ENCODE measurements around the gene PSME3IP1. TPM values are rescaled to one million over a fixed set of nuclear protein-coding genes. Genes with fewer than 3 reads are reported as not detected.

The PSME3IP1 gene
- total RNA-seq, 1 donor from 2014 or later, result 36.5 TPM

GRCh38 chr16:57157533-57157932 is 28.3 kb downstream of the PSME3IP1 start:
- Histone ChIP-seq H3K27me3 (ENCODE audit: control insufficient read depth in 3 of 3, insufficient read depth in 3 of 3, low read length in 3 of 3) (no peaks in the 10 kb centered on the region), H3K9me3 (ENCODE audit: control insufficient read depth in 3 of 3, low read length in 3 of 3) (no peaks in the 10 kb centered on the region), H3K9ac (ENCODE audit: low read depth in 1 of 3, low read length in 3 of 3) (no peak overlapping the region), H3K4me1 (ENCODE audit: control insufficient read depth in 3 of 3, insufficient read depth in 3 of 3, low read length in 3 of 3) (no peaks in the 10 kb centered on the region), H3K27ac (ENCODE audit: low read depth, low read length) (no peak overlapping the region), H3K4me3 (ENCODE audit: low read length in 3 of 3) (no peak overlapping the region), H3K36me3 (ENCODE audit: control insufficient read depth in 3 of 3, insufficient read depth in 3 of 3, low read length in 3 of 3) (peaks cover 23 to 41% (median 34%) of the 10 kb centered on the region in 3 donors)

GRCh38 chr16:57156351-57156703 is 29.5 kb downstream of the PSME3IP1 start:
- Histone ChIP-seq H3K36me3 (ENCODE audit: control insufficient read depth in 3 of 3, insufficient read depth in 3 of 3, low read length in 3 of 3) (peaks cover 25 to 41% (median 32%) of the 10 kb centered on the region in 3 donors), H3K4me1 (ENCODE audit: control insufficient read depth in 3 of 3, insufficient read depth in 3 of 3, low read length in 3 of 3) (no peaks in the 10 kb centered on the region), H3K4me3 (ENCODE audit: low read length in 3 of 3) (no peak overlapping the region), H3K9ac (ENCODE audit: low read depth in 1 of 3, low read length in 3 of 3) (no peak overlapping the region), H3K27ac (ENCODE audit: low read depth, low read length) (no peak overlapping the region), H3K9me3 (ENCODE audit: control insufficient read depth in 3 of 3, low read length in 3 of 3) (no peaks in the 10 kb centered on the region), H3K27me3 (ENCODE audit: control insufficient read depth in 3 of 3, insufficient read depth in 3 of 3, low read length in 3 of 3) (no peaks in the 10 kb centered on the region)

- H3K36me3 ChIP-seq (ENCODE audit: control insufficient read depth in 3 of 3, insufficient read depth in 3 of 3, low read length in 3 of 3), result peaks cover 25 to 41% (median 29%) of the 10 kb centered on the region in 3 donors
- no peaks in the 10 kb centered on the region for H3K4me1 ChIP-seq (ENCODE audit: control insufficient read depth in 3 of 3, insufficient read depth in 3 of 3, low read length in 3 of 3)
- H3K4me3 ChIP-seq (ENCODE audit: low read length in 3 of 3), result no peak overlapping the region
- no peak overlapping the region for H3K27ac ChIP-seq (ENCODE audit: low read depth, low read length)
- H3K27me3 ChIP-seq (ENCODE audit: control insufficient read depth in 3 of 3, insufficient read depth in 3 of 3, low read length in 3 of 3), result no peaks in the 10 kb centered on the region
- no peak overlapping the region for H3K9ac ChIP-seq (ENCODE audit: low read depth in 1 of 3, low read length in 3 of 3)
- H3K9me3 ChIP-seq (ENCODE audit: control insufficient read depth in 3 of 3, low read length in 3 of 3), result no peaks in the 10 kb centered on the region
Observed at GRCh38 chr16:57155702-57156350, 30.0 kb downstream of the PSME3IP1 start.

- peaks cover 24 to 35% (median 26%) of the 10 kb centered on the region in 3 donors for H3K36me3 ChIP-seq (ENCODE audit: control insufficient read depth in 3 of 3, insufficient read depth in 3 of 3, low read length in 3 of 3)
Observed at GRCh38 chr16:57153841-57154240, 32.0 kb downstream of the PSME3IP1 start.

GRCh38 chr16:57152096-57153093 is 33.4 kb downstream of the PSME3IP1 start:
- peaks cover 13 to 18% (median 16%) of the 10 kb centered on the region in 3 donors for H3K4me1 ChIP-seq (ENCODE audit: control insufficient read depth in 3 of 3, insufficient read depth in 3 of 3, low read length in 3 of 3)
- H3K4me3 ChIP-seq (ENCODE audit: low read length in 3 of 3), result no peak overlapping the region
- no peak overlapping the region for H3K9ac ChIP-seq (ENCODE audit: low read depth in 1 of 3, low read length in 3 of 3)
- no peak overlapping the region for H3K27ac ChIP-seq (ENCODE audit: low read depth, low read length)
- peaks cover 22 to 27% (median 26%) of the 10 kb centered on the region in 3 donors for H3K36me3 ChIP-seq (ENCODE audit: control insufficient read depth in 3 of 3, insufficient read depth in 3 of 3, low read length in 3 of 3)
- H3K9me3 ChIP-seq (ENCODE audit: control insufficient read depth in 3 of 3, low read length in 3 of 3), result no peaks in the 10 kb centered on the region
- no peaks in the 10 kb centered on the region for H3K27me3 ChIP-seq (ENCODE audit: control insufficient read depth in 3 of 3, insufficient read depth in 3 of 3, low read length in 3 of 3)

More at GRCh38 chr16:57153841-57154240, 32.0 kb downstream of the PSME3IP1 start:
- Histone ChIP-seq H3K27me3 (ENCODE audit: control insufficient read depth in 3 of 3, insufficient read depth in 3 of 3, low read length in 3 of 3) (no peaks in the 10 kb centered on the region), H3K9me3 (ENCODE audit: control insufficient read depth in 3 of 3, low read length in 3 of 3) (no peaks in the 10 kb centered on the region), H3K4me3 (ENCODE audit: low read length in 3 of 3) (no peak overlapping the region), H3K27ac (ENCODE audit: low read depth, low read length) (no peak overlapping the region), H3K4me1 (ENCODE audit: control insufficient read depth in 3 of 3, insufficient read depth in 3 of 3, low read length in 3 of 3) (peaks cover 0 to 4% (median 4%) of the 10 kb centered on the region in 3 donors), H3K9ac (ENCODE audit: low read depth in 1 of 3, low read length in 3 of 3) (no peak overlapping the region)

- Histone ChIP-seq H3K27ac (ENCODE audit: low read depth, low read length) (no peak overlapping the region), H3K4me1 (ENCODE audit: control insufficient read depth in 3 of 3, insufficient read depth in 3 of 3, low read length in 3 of 3) (peaks cover 23 to 28% (median 25%) of the 10 kb centered on the region in 3 donors), H3K36me3 (ENCODE audit: control insufficient read depth in 3 of 3, insufficient read depth in 3 of 3, low read length in 3 of 3) (peaks cover 18 to 27% (median 23%) of the 10 kb centered on the region in 3 donors), H3K9me3 (ENCODE audit: control insufficient read depth in 3 of 3, low read length in 3 of 3) (no peaks in the 10 kb centered on the region), H3K9ac (ENCODE audit: low read depth in 1 of 3, low read length in 3 of 3) (no peak overlapping the region), H3K4me3 (ENCODE audit: low read length in 3 of 3) (no peak overlapping the region), H3K27me3 (ENCODE audit: control insufficient read depth in 3 of 3, insufficient read depth in 3 of 3, low read length in 3 of 3) (no peaks in the 10 kb centered on the region)
Observed at GRCh38 chr16:57151369-57151768, 34.5 kb downstream of the PSME3IP1 start.

- H3K9ac ChIP-seq (ENCODE audit: low read depth in 1 of 3, low read length in 3 of 3), result no peak overlapping the region
- no peak overlapping the region for H3K27ac ChIP-seq (ENCODE audit: low read depth, low read length)
- peaks cover 27 to 32% (median 30%) of the 10 kb centered on the region in 3 donors for H3K4me1 ChIP-seq (ENCODE audit: control insufficient read depth in 3 of 3, insufficient read depth in 3 of 3, low read length in 3 of 3)
- no peaks in the 10 kb centered on the region for H3K27me3 ChIP-seq (ENCODE audit: control insufficient read depth in 3 of 3, insufficient read depth in 3 of 3, low read length in 3 of 3)
- H3K9me3 ChIP-seq (ENCODE audit: control insufficient read depth in 3 of 3, low read length in 3 of 3), result no peaks in the 10 kb centered on the region
- H3K4me3 ChIP-seq (ENCODE audit: low read length in 3 of 3), result no peak overlapping the region
- peaks cover 21 to 24% (median 23%) of the 10 kb centered on the region in 3 donors for H3K36me3 ChIP-seq (ENCODE audit: control insufficient read depth in 3 of 3, insufficient read depth in 3 of 3, low read length in 3 of 3)
Observed at GRCh38 chr16:57150682-57151330, 35.0 kb downstream of the PSME3IP1 start.

GRCh38 chr16:57149391-57149790 is 36.4 kb downstream of the PSME3IP1 start:
- no peak overlapping the region for H3K4me3 ChIP-seq (ENCODE audit: low read length in 3 of 3)
- no peak overlapping the region for H3K27ac ChIP-seq (ENCODE audit: low read depth, low read length)
- no peaks in the 10 kb centered on the region for H3K9me3 ChIP-seq (ENCODE audit: control insufficient read depth in 3 of 3, low read length in 3 of 3)
- peaks cover 20 to 23% (median 21%) of the 10 kb centered on the region in 3 donors for H3K36me3 ChIP-seq (ENCODE audit: control insufficient read depth in 3 of 3, insufficient read depth in 3 of 3, low read length in 3 of 3)
- no peaks in the 10 kb centered on the region for H3K27me3 ChIP-seq (ENCODE audit: control insufficient read depth in 3 of 3, insufficient read depth in 3 of 3, low read length in 3 of 3)
- H3K4me1 ChIP-seq (ENCODE audit: control insufficient read depth in 3 of 3, insufficient read depth in 3 of 3, low read length in 3 of 3), result peaks cover 35 to 38% (median 35%) of the 10 kb centered on the region in 3 donors
- no peak overlapping the region for H3K9ac ChIP-seq (ENCODE audit: low read depth in 1 of 3, low read length in 3 of 3)

- H3K36me3 ChIP-seq (ENCODE audit: control insufficient read depth in 3 of 3, insufficient read depth in 3 of 3, low read length in 3 of 3), result peaks cover 12 to 14% (median 12%) of the 10 kb centered on the region in 3 donors
- H3K4me1 ChIP-seq (ENCODE audit: control insufficient read depth in 3 of 3, insufficient read depth in 3 of 3, low read length in 3 of 3), result peaks cover 38 to 46% (median 42%) of the 10 kb centered on the region in 3 donors
- H3K9me3 ChIP-seq (ENCODE audit: control insufficient read depth in 3 of 3, low read length in 3 of 3), result no peaks in the 10 kb centered on the region
- H3K27me3 ChIP-seq (ENCODE audit: control insufficient read depth in 3 of 3, insufficient read depth in 3 of 3, low read length in 3 of 3), result no peaks in the 10 kb centered on the region
- H3K4me3 ChIP-seq (ENCODE audit: low read length in 3 of 3), result no peak overlapping the region
- H3K27ac ChIP-seq (ENCODE audit: low read depth, low read length), result peak overlapping the region; percentile 29
- H3K9ac ChIP-seq (ENCODE audit: low read depth in 1 of 3, low read length in 3 of 3), result no peak overlapping the region
Observed at GRCh38 chr16:57148481-57148880, 37.4 kb downstream of the PSME3IP1 start.
